CD4-positive, alpha-beta T cell treated with Interleukin-1 beta for 1 hour (primary cell): ENCODE results near the gene ADCY10.
"Not testable (repeated sequence)": the region's sequence is repeated elsewhere in the genome, so short reads cannot be mapped to it uniquely, and the experiment has no call there.

ENCODE experiments used
- DNase-seq, 2 donors: peaks; one replicate each; pipeline ENCODE4 v3.0.0-alpha.2; 2020 to 2022

The ADCY10 gene

GRCh38 chr1:167882376-167882775, 31.6 kb downstream of the ADCY10 start:
- DNase-seq, result no peak

- no peak for DNase-seq
These were observed 32.1 kb downstream of the ADCY10 start for GRCh38 chr1:167881786-167882185.

- no peak for DNase-seq
These were observed 32.9 kb downstream of the ADCY10 start for GRCh38 chr1:167881069-167881468.

- no peak for DNase-seq
These were observed 33.3 kb downstream of the ADCY10 start for GRCh38 chr1:167880580-167881021.

- DNase-seq, result no peak
These were observed 34.4 kb downstream of the ADCY10 start for GRCh38 chr1:167879508-167879907.

GRCh38 chr1:167878372-167879160, 35.4 kb downstream of the ADCY10 start:
- DNase-seq, result no peak

GRCh38 chr1:167876597-167877175, 37.2 kb downstream of the ADCY10 start:
- DNase-seq, result no peak

GRCh38 chr1:167871331-167871730, 42.6 kb downstream of the ADCY10 start:
- no peak for DNase-seq

- not testable (repeated sequence) for DNase-seq
These were observed 44.6 kb downstream of the ADCY10 start for GRCh38 chr1:167869157-167870001.

- DNase-seq, result not testable (repeated sequence)
These were observed 47.1 kb downstream of the ADCY10 start for GRCh38 chr1:167866739-167867414.

GRCh38 chr1:167866326-167866725, 47.6 kb downstream of the ADCY10 start:
- not testable (repeated sequence) for DNase-seq

- DNase-seq, result not testable (repeated sequence)
These were observed 48.1 kb downstream of the ADCY10 start for GRCh38 chr1:167865804-167866308.

- DNase-seq, result not testable (repeated sequence)
These were observed 48.7 kb downstream of the ADCY10 start for GRCh38 chr1:167865193-167865592.

- DNase-seq, result no peak
These were observed 49.4 kb downstream of the ADCY10 start for GRCh38 chr1:167864392-167865032.

GRCh38 chr1:167863921-167864279, 50.0 kb downstream of the ADCY10 start:
- no peak for DNase-seq

GRCh38 chr1:167863191-167863920, 50.6 kb downstream of the ADCY10 start:
- DNase-seq, result not testable (repeated sequence)

- no peak for DNase-seq
These were observed 51.4 kb downstream of the ADCY10 start for GRCh38 chr1:167862432-167863076.

GRCh38 chr1:167861664-167862381, 52.1 kb downstream of the ADCY10 start:
- no peak for DNase-seq

- no peak for DNase-seq
These were observed 53.6 kb downstream of the ADCY10 start for GRCh38 chr1:167860231-167860923.
